ENCODE results near the gene SGMS2. TPM values are rescaled to one million over a fixed set of nuclear protein-coding genes. Genes with fewer than 3 reads are reported as not detected.

Gene SGMS2
- total and polyA plus RNA-seq, 11 donors: 2.6 to 117 (median 29.8) TPM

- H3K4me3 ChIP-seq: no peak overlapping the region
- H3K27me3 ChIP-seq: no peaks in the 10 kb centered on the region
- TF ChIP-seq CTCF (IDR thresholded peaks at IDR 0.05): no peak
- TF ChIP-seq POLR2A (IDR thresholded peaks at IDR 0.05): no peak
- ATAC-seq (no peak), DNase-seq (no peak)
- peaks cover 0 to 7% (median 0%) of the 10 kb centered on the region in 12 donors for H3K9me3 ChIP-seq
- H3K27ac ChIP-seq: no peak overlapping the region
- H3K4me1 ChIP-seq: no peaks in the 10 kb centered on the region
- 100% methylated on average over 2 of the region's 2 CpGs for WGBS, 4 donors
- intact Hi-C loops (cut with DNase I): no loop called here
- no peaks in the 10 kb centered on the region for H3K36me3 ChIP-seq
Measured at GRCh38 chr4:107780665-107781064, 44.1 kb upstream of the SGMS2 start.

GRCh38 chr4:107791902-107792301 is 32.8 kb upstream of the SGMS2 start:
- Histone ChIP-seq H3K36me3 (no peaks in the 10 kb centered on the region), H3K27me3 (peaks cover 0 to 15% (median 0%) of the 10 kb centered on the region in 9 donors), H3K27ac (no peak overlapping the region), H3K4me3 (no peak overlapping the region), H3K9me3 (peaks cover 0 to 17% (median 0%) of the 10 kb centered on the region in 12 donors), H3K4me1 (no peaks in the 10 kb centered on the region)
- 72 to 76% (median 73%) methylated on average over 3 of the region's 3 CpGs for WGBS, 4 donors
- ATAC-seq: no peak
- TF ChIP-seq POLR2A (IDR thresholded peaks at IDR 0.05) (no peak), CTCF (IDR thresholded peaks at IDR 0.05) (no peak)
- intact Hi-C loops (cut with DNase I): no loop called here
- DNase-seq: no peak

- WGBS, 4 donors: 66 to 79% (median 67%) methylated on average over 2 of the region's 2 CpGs
- intact Hi-C loops (cut with DNase I): no loop called here
- no peaks in the 10 kb centered on the region for H3K36me3 ChIP-seq
- no peaks in the 10 kb centered on the region for H3K4me1 ChIP-seq
- peaks cover 0 to 15% (median 0%) of the 10 kb centered on the region in 9 donors for H3K27me3 ChIP-seq
- H3K27ac ChIP-seq: no peak overlapping the region
- TF ChIP-seq CTCF (IDR thresholded peaks at IDR 0.05) (no peak), POLR2A (IDR thresholded peaks at IDR 0.05) (no peak)
- peaks cover 0 to 13% (median 0%) of the 10 kb centered on the region in 12 donors for H3K9me3 ChIP-seq
- ATAC-seq: no peak
- DNase-seq: no peak
- no peak overlapping the region for H3K4me3 ChIP-seq
Measured at GRCh38 chr4:107792711-107793110, 32.0 kb upstream of the SGMS2 start.

- DNase-seq: no peak
- no peaks in the 10 kb centered on the region for H3K36me3 ChIP-seq
- TF ChIP-seq CTCF (IDR thresholded peaks at IDR 0.05): no peak
- TF ChIP-seq POLR2A (IDR thresholded peaks at IDR 0.05): no peak
- no peaks in the 10 kb centered on the region for H3K4me1 ChIP-seq
- ATAC-seq: no peak
- peaks cover 0 to 2% (median 0%) of the 10 kb centered on the region in 12 donors for H3K9me3 ChIP-seq
- H3K4me3 ChIP-seq: no peak overlapping the region
- peaks cover 0 to 15% (median 0%) of the 10 kb centered on the region in 9 donors for H3K27me3 ChIP-seq
- no peak overlapping the region for H3K27ac ChIP-seq
- intact Hi-C loops (cut with DNase I): no loop called here
- 72 to 84% (median 77%) methylated on average over 2 of the region's 2 CpGs for WGBS, 4 donors
Measured at GRCh38 chr4:107793996-107794395, 30.7 kb upstream of the SGMS2 start.
